ENCODE measurements around the gene NXN.
"Not testable (repeated sequence)": the region's sequence is repeated elsewhere in the genome, so short reads cannot be mapped to it uniquely, and the experiment has no call there.

The NXN gene

GRCh38 chr17:760371-760770 lies 219.2 kb downstream of the NXN start:
- no peak overlapping the region for H3K4me3 ChIP-seq (ENCODE audit: low read depth, low read length)
- no peak for DNase-seq (ENCODE audit: low read depth)
- TF ChIP-seq CTCF (IDR thresholded peaks at IDR 0.05; ENCODE audit: low read depth, low read length, missing control alignments): no peak

- TF ChIP-seq CTCF (IDR thresholded peaks at IDR 0.05; ENCODE audit: low read depth, low read length, missing control alignments): no peak
- H3K4me3 ChIP-seq (ENCODE audit: low read depth, low read length): no peak overlapping the region
Observed at GRCh38 chr17:759964-760363, 219.6 kb downstream of the NXN start.

GRCh38 chr17:756010-756567 lies 223.5 kb downstream of the NXN start:
- H3K4me3 ChIP-seq (ENCODE audit: low read depth, low read length); DNase-seq (ENCODE audit: low read depth): not testable (repeated sequence)

More at GRCh38 chr17:759964-760363, 219.6 kb downstream of the NXN start:
- no peak for DNase-seq (ENCODE audit: low read depth)

- H3K4me3 ChIP-seq (ENCODE audit: low read depth, low read length); DNase-seq (ENCODE audit: low read depth): not testable (repeated sequence)
Observed at GRCh38 chr17:755319-755961, 224.1 kb downstream of the NXN start.

GRCh38 chr17:753418-753817 lies 226.2 kb downstream of the NXN start:
- no peak overlapping the region for H3K4me3 ChIP-seq (ENCODE audit: low read depth, low read length)
- TF ChIP-seq CTCF (IDR thresholded peaks at IDR 0.05; ENCODE audit: low read depth, low read length, missing control alignments): no peak
- no peak for DNase-seq (ENCODE audit: low read depth)

GRCh38 chr17:752620-753219 lies 226.9 kb downstream of the NXN start:
- no peak for TF ChIP-seq CTCF (IDR thresholded peaks at IDR 0.05; ENCODE audit: low read depth, low read length, missing control alignments)
- H3K4me3 ChIP-seq (ENCODE audit: low read depth, low read length): peak overlapping the region; percentile 91
- no peak for DNase-seq (ENCODE audit: low read depth)

- peak within 1 kb of the TSS; percentile 91 for H3K4me3 ChIP-seq (ENCODE audit: low read depth, low read length)
- peak; percentile 98 for TF ChIP-seq CTCF (IDR thresholded peaks at IDR 0.05; ENCODE audit: low read depth, low read length, missing control alignments)
- peak; percentile 72 for DNase-seq (ENCODE audit: low read depth)
Observed at GRCh38 chr17:752002-752619, 227.5 kb downstream of the NXN start, which contains the start of gene GEMIN4. Gene GEMIN4, minus strand, starts transcription at chr17:752264. Its CDS starts 122 bp downstream, at chr17:752142.

All from GM12864 (cell line).